PC-3 (cell line): ENCODE data around the gene RNF169.

Experiments used
- CTCF ChIP-seq: fragments of 300-600 bp; sonication (generic); conservative IDR thresholded peaks from 2 replicates; pipeline ENCODE4 v1.5.1; 2017; ENCODE audit warnings: antibody characterized with exemption, low read depth, mild to moderate bottlenecking, low read length
- EZH2 ChIP-seq: fragments of 300-600 bp; sonication (generic); IDR thresholded peaks from one replicate; pipeline ENCODE4 v1.6.1; 2017; ENCODE audit warnings: antibody characterized with exemption, mild to moderate bottlenecking, low read length; ENCODE audit not compliant: unreplicated experiment

DNA sequence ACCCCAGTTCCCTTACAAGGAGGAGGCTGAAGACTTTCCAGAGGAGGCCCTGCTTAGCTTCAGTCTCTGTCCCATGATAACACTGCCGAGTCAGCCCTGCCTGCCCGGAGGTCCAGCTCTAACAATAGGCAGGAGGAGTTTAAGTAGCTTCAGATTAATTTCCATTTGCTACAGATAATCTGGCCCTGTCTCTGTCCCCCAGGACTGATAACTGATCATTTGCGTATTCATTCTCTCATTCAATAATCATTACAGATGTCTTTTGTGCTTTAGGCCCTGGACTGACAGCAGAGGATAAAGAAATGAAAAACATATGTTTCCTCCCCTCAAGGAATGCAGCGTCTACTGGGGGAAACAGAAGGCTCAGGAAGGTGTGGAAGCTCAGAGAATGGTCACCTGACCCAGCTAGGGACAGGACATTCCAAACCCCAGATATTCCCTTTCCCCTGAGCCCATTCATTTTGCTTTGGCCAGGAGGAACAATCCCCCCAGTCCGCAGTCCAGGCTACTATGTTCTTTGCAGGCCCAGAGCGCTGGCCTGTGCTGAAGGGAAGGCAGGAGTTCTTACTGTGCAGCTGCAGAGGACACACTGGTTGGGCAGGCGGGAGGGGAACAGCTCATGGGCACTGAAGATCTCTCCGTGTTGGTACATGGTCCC is 38.2 kb upstream of the RNF169 start:
- TF ChIP-seq CTCF (no peak), EZH2 (no peak)
